IPS DF 4.7 (cell line): ENCODE measurements around the gene MED15.
"Not testable (repeated sequence)": the region's sequence is repeated elsewhere in the genome, so short reads cannot be mapped to it uniquely, and the experiment has no call there.

Experiments used
- DNase-seq: peaks from one replicate; pipeline ENCODE4 v3.0.0-alpha.2; 2013; ENCODE audit warnings: low spot score; ENCODE audit errors: extremely low read depth

MED15 gene

DNA sequence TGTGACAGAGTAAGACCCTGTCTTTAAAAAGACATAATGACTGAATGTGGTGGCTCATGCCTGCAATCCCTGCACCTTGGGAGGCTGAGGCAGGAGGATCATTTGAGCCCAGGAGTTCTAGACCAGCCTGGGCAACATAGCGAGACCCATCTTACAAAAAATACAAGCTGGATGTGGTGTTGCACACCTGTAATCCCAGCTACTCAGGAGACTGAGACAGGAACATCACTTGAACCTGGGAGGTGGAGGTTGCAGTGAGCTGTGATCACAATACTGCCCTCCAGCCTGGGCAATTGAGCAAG is 112.4 kb downstream of the MED15 start:
- DNase-seq, result not testable (repeated sequence)

DNA sequence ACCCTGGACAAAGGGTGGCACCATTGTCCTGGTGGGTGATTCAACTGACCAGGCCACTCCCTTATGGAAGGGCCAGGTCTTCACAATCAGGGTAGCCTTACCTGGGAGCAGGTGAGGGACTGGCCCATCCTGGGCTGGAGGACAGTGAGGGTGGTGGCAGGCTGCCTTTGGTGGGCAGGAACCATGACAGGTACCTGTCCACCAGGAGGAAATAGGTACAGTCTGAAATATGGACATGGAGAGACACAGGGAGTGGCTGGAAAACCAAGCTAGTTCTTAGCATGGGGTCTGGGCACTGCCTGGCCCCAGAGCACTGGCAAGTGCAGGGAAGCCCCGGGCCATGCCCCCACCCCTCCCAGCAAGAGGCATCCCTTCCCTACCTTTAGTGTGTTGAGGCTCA is 113.8 kb downstream of the MED15 start:
- DNase-seq, result no peak

DNA sequence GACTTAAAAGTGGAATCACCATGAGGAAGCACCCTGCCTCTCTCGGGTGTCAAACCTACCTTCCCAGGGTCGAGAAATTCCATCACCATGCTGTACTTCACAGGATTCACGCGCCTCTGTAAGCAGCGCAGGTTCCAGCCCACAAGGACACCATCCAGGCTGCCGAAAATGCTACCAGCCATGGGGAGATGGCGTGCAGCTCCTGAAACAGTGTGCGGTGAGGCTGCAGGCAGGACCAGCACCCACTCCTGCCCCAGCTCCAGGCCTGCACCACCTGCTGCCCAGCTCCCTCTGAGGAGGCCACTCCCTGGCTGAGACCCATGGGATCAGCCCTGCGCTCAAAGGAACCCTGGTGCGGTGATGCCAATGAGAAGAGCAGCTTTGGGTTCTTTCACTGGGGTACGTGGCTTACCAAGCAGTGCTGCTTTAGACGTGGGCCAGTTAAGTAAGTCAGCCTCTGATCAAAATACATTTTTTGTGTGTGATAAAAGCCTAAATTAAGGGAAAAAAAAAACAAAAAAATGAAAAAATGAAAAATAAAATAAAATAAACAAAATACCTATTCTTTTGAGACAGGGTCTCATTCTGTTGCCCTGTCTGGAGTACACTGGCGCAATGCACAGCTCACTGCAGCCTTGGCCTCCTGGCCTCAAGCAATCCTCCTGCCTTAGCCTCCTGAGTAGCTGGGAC is 115.4 kb downstream of the MED15 start:
- no peak for DNase-seq

DNA sequence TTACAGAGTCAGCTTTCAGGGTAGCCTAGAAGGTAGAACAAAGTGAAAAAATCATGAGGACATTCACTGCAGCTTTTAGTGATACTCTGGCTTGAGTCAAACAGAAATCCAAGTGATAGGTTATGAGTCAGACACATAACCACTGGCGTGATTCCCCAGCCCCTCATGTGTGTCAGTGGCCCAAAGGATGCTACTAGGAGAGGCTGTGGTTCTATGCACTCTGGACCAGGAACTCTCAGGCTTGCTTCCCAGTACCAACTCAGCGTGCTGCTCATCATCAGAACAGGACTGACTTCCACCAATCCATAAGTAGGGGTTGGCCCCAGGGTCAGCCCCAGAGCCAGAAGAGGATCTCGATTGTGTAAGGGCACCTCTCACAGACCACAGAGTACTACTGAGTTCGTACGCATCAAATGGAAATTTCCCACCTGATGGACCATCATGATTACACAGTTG is 116.8 kb downstream of the MED15 start:
- DNase-seq, result no peak

DNA sequence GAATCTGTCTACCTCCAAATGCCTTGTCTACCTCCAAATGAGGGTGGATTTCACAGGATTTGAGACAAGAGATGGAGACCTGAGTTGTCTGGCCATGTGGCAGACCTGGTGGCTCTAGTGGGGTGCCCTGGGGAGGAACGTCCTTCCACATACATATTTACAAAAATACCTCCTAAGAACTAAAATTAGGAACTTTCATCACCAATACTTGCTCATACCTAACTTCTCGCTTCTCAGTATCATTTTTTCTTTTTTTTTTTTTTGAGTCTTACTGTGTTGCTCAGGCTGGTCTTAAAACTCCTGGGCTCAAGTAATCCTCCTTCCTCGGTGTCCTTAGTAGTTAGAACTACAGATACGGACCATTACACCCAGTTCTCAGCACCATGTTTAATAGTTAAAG is 117.9 kb downstream of the MED15 start:
- no peak for DNase-seq

DNA sequence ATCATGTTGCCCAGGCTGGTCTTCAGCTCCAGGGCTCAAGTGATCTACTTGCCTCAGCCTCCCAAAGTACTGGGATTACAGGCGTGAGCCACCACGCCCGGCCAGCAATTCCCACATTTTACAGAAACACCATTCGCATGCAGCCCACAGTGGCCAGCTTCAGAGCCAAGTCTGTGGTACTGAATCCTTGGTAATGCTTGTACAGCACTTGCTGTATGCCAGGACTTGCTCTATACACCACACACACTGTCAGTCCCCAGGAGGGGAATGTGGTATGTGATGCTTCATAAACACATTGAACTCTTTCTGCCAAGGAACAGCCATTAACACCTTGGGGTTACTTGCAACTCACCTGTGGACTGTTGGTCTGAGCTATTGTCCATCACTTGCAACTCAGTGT is 119.4 kb downstream of the MED15 start:
- DNase-seq, result no peak

DNA sequence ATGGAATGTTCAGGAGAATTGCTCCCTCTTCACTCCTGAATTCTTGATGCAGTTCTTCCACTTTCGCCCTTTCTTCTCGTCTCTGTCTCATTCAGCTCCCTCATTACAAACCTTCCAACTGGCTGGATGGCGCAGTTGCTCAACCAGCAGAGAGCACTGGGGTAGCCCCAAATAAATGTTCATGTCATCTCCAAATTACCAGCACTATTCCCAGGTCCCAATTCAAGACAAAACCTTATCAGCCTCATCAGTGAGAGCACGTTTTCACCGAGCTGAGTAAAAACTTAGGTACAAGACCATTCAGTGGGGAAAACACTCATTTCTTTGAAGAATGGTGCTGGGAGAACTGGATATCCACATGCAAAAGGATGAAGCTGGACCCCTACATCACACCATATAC is 120.0 kb downstream of the MED15 start:
- DNase-seq, result no peak

DNA sequence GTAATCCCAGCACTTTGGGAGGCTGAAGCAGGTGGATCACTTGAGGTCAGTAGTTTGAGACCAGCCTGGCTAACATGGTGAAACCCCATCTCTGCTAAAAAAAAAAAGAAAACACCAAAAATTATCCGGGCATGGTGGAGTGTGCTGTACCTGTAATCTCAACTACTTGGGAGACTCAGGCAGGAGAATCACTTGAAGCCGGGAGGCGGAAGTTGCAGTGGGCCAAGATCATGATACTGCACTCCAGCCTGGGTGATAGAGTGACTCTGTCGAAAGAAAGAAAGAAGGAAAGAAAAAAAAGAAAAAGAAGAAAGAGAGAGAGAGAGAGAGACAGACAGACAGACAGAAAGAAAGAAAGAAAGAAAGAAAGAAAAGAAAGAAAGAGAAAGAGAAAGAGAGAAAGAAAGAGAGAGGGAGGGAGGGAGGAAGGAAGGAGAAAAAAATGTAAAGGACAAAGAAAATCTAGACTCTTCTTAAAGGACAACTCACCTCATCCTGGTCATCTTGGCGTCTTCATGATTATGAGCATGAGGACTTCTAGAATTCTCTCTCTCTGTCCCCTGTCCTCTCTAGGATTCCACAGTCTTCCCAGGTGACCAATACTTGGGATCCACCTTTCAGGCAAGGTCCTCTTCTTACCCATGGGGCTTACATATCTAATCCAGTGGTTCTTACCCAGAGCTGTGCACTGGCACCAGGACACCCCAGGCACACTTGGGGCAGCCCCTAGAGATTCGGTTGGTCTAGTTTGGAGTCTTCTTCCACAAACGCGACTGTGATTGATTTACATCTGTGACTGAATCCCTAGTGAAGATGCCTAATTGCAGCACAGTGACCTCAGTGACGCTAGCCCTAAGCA is 120.9 kb downstream of the MED15 start:
- DNase-seq, result no peak

DNA sequence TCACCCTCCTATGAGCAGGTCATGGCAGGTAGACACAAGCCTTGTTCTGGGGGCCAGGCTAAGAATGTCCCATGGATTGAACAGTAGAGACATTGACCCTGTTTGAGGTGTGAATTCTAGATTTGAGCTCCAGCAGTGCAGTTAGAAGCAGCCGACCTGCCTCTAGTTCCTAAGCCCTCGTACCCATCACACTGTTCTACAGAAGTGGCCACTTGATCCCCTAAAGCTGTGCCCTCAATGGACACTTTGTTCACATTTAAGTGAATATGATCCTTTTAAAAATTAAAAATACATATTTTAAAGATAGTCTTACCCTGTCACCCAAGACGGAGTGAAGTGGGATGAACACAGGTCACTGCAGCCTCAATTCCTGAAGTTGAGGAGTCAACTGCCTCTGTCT is 122.0 kb downstream of the MED15 start:
- DNase-seq, result no peak

DNA sequence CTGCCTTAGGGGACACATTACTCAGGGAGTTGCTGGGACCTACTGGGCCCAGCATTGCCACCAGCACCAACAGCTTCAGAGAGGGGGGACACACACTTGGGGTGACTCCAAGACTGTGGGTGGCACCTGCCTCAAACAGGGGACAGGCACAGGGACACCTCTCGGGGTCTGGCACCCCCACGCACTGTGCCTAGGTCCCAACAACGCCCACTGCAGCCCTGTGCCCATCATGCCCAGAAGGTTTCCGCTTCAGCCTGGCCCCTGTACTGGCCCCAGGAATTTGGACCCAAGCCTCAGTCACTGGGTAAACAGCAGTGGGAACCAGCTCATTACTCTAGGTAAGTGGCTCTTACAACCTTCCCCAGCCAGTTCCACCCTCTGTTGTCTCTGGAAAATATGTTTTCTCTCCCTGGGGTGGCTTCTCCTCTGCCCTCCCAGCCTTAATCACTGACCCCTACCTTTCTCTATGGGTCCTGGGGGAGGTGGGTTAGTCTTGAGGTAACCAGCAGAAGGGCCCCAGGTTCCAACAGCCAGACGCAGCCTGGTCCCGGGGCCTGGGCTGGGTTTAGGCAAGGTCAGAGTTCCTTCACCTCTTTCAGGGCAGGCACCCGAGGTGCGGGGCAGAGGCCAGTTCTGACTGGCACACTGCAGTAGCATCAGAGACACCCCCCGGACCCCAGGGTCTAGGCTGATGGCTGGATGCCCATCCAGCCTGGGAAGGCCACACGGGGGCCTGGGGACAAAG is 123.6 kb downstream of the MED15 start:
- DNase-seq, result no peak

DNA sequence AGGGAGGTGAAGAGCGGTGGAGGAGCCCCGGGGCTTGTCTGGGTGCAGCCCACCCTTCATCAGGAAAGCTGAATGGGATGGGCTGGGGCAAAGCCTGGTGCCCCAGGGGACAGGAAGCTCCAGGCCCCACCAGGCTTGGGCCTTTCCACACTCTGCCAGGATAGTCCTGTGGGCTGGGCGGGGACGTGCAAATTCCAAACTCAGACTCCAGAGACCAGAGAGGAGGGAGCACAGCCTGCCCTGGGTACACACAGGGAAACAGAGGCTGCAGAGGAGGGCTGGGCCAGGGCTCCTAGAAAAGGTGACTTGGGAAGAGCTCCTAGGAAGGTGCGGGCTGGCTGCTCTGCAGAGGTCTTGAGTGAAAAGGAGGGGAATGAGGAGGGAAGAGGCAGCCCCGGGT is 124.7 kb downstream of the MED15 start:
- no peak for DNase-seq

DNA sequence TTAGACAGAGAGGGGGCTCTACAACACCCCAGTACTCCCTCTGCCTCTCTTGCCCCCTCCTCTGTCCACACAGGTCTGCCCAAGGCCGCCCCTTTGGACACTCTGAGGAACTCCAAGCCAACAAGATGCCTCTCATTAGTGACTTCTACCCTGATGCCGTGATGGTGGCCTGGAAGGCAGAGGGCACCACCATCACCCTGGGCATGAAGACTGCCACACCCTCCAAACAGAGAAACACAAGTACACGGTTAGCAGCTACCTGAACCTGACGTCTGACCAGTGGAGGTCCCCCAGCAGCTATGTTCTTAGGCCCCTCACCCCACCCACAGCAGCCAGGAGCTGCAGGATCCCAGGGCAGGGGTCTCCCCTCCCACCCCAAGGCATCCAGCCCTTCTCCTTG is 125.1 kb downstream of the MED15 start:
- DNase-seq, result no peak

DNA sequence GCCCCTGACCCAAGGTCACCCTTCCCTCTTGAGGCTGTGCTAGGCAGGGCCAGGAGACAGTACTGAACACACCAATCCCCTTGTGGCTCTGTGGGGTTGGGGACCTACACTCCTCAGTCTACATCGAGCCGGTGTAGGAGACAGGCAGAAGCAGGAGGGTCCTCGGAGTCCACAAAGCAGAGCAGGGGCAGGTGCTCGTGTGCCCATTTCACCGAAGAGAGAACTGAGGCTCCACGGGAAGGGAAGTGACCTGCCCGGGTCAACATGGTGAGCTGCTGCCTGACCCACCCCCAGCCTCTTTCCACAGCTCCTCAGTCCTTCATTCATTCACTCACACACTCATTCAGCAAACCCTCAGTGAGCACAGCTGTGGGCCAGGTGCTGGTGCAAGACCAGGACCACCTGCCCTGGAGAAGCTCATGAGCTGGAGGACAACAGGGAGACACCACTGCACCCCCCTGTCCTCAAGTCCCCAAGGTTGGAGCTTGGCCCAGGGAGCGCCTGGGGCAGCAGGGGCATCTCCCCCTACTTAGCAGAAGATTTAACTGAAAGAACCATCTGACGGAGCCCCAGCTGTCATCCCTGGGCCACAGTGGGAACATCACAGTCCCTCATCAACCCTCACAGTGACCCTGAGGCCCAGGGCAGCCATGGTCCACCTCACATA is 127.3 kb downstream of the MED15 start:
- DNase-seq, result no peak

DNA sequence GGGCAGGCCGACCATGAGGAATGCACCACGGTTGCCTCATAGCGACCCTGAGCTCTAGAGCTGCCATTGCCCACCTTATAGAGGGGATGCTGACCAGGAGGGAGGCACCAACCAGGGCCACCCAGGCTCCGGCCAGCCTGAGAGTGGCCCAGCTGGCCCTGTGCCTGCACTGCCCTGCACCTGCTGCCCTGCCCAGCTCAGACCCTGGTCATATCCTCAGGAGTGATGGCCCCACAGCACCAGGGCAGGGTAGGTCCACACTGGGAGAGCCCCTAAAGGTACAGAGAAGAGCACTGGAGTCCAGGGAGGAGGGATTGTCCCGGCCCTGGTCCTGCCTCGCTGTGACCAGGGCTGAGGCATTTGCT is 127.8 kb downstream of the MED15 start:
- DNase-seq, result no peak

DNA sequence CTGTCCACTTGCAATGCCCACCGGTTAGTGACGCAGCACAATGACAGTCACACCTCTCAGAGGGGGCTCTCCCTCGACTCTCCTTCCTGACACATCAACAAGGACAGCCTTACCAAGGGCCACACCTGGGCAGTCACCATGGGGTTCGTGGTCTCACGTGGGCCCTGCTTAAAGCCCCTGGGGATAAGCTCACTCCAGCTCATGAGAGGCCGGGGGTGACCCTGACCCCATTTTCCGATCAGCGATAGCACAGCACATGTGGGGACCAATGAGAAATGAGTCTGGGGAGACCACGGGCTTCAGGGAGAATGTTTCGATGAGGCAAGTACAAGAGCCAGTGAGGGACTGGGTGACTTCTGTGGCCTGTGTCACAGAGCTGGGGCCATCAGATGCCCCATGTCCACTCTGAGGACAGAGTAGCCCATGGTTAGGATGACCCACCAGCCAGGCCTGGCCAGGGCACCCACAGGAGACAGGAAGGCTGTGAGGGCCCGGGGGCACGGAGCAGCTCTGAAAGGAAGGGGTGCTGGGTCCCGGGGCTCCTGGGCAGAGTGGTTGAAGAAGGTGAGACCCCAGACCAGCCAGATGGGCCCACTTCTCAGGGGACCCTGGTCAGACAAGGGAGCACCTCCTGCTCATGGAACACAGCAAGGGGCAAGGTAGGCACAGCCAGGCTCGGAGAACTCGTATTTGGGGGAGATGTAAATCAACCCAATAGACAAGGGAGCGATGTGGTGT is 128.8 kb downstream of the MED15 start:
- no peak for DNase-seq

DNA sequence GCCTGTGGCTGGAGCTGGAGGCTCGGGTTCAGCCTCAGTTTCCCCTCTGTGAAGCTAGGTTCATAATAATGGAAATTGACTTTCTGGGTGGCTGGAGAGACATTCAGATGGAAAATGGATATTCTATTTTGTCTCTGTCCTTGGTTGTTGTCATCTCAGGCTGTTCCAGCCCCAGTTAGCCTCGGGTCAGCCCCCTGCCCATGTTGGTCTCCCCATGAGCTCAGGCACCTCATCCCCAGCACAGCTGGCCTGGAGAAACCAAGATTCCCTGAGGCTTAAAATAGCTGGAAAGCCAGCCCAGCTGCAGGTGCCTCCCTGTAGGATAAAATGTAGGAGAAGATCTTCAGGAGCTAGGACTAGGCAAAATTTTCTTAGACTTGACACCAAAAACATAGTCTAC is 129.5 kb downstream of the MED15 start:
- no peak for DNase-seq
